ENCODE data around the gene C1orf141. TPM values are rescaled to one million over a fixed set of nuclear protein-coding genes. Genes with fewer than 3 reads are reported as not detected.

The C1orf141 gene
- total RNA-seq, 1 donor from 2014 or later: not detected

DNA sequence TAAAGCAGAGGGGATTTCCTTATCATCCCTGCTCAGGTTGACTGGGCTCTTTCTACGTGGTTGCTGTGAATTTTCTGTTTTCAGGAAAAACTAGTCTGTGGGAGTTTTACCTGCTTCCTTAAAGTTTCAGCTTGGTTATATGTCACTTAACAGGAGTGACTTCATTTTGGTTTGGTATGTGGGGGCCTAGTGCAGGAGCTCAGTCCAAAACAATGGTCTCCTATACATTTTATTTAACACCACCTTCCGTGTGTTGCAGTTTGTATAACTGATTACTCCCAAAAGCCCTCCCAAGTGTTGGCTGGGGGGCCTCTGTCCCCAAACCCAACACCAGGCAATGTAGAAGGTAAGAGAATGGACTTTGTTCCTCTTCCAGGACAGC, 36.8 kb upstream of the C1orf141 start:
- Histone ChIP-seq H3K4me1 (peaks cover 8% of the 10 kb centered on the region), H3K27ac (replicated peaks) (no peak overlapping the region), H3K36me3 (no peaks in the 10 kb centered on the region), H3K27me3 (ENCODE audit: low read depth) (no peaks in the 10 kb centered on the region), H3K9me3 (replicated peaks) (no peaks in the 10 kb centered on the region), H3K4me3 (no peak overlapping the region)
- TF ChIP-seq, protein P1, sequence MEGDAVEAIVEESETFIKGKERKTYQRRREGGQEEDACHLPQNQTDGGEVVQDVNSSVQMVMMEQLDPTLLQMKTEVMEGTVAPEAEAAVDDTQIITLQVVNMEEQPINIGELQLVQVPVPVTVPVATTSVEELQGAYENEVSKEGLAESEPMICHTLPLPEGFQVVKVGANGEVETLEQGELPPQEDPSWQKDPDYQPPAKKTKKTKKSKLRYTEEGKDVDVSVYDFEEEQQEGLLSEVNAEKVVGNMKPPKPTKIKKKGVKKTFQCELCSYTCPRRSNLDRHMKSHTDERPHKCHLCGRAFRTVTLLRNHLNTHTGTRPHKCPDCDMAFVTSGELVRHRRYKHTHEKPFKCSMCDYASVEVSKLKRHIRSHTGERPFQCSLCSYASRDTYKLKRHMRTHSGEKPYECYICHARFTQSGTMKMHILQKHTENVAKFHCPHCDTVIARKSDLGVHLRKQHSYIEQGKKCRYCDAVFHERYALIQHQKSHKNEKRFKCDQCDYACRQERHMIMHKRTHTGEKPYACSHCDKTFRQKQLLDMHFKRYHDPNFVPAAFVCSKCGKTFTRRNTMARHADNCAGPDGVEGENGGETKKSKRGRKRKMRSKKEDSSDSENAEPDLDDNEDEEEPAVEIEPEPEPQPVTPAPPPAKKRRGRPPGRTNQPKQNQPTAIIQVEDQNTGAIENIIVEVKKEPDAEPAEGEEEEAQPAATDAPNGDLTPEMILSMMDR (IDR thresholded peaks at IDR 0.05; ENCODE audit: borderline replicate concordance): no peak
- DNase-seq: no peak
- intact Hi-C loops (cut with micrococcal nuclease): no loop called here

DNA sequence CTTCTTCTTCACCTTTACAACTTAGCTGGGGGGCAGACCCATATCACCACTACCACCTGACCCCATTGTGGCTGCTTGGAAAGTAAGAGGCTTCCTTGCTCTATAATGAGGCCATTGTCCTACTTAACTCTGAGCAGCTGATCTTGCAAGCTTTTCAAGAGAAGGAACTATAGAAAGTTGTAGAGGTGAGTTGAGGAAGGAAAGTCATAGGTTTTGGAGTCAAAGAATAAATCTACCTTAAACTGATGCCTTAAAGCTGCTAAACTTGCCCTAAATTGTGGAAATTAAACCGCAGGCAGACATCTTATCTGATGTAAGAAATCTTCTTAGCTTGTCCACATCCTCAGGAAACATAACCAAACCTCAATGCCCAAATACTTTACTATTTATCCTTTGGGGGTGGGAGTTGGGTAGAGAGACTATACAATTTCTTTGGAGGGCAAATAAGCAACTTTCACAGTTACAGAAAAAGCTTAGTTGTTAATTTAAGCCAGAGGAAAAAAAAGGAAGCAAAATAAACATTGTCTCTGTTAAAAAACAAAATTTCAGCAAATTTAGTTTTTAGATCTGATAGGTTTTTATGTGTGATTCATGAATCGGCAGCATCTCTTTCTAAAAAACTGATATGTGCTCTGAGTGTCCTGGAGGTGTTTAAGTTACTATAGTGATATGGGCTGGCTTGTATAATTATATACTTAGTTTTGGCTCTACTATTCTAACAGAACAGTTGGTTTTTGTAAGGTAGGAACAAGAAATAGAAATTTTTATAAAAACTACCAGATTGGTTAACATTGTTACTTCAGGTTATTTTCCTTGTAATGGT, 36.2 kb upstream of the C1orf141 start:
- no peak for DNase-seq
- intact Hi-C loops (cut with micrococcal nuclease): no loop called here
- Histone ChIP-seq H3K4me1 (peaks cover 8% of the 10 kb centered on the region), H3K27me3 (ENCODE audit: low read depth) (no peaks in the 10 kb centered on the region), H3K9me3 (replicated peaks) (no peaks in the 10 kb centered on the region), H3K4me3 (no peak overlapping the region), H3K36me3 (no peaks in the 10 kb centered on the region), H3K27ac (replicated peaks) (no peak overlapping the region)
- TF ChIP-seq, protein P1 (IDR thresholded peaks at IDR 0.05; ENCODE audit: borderline replicate concordance): no peak

GRCh38 chr1:67169932-67170331, 35.2 kb upstream of the C1orf141 start:
- H3K4me3 ChIP-seq: no peak overlapping the region
- H3K27ac ChIP-seq (replicated peaks): no peak overlapping the region
- H3K36me3 ChIP-seq: no peaks in the 10 kb centered on the region
- TF ChIP-seq, protein P1 (IDR thresholded peaks at IDR 0.05; ENCODE audit: borderline replicate concordance): no peak
- intact Hi-C loops (cut with micrococcal nuclease): no loop called here
- peaks cover 8% of the 10 kb centered on the region for H3K4me1 ChIP-seq
- no peaks in the 10 kb centered on the region for H3K9me3 ChIP-seq (replicated peaks)
- no peaks in the 10 kb centered on the region for H3K27me3 ChIP-seq (ENCODE audit: low read depth)
- no peak for DNase-seq

DNA sequence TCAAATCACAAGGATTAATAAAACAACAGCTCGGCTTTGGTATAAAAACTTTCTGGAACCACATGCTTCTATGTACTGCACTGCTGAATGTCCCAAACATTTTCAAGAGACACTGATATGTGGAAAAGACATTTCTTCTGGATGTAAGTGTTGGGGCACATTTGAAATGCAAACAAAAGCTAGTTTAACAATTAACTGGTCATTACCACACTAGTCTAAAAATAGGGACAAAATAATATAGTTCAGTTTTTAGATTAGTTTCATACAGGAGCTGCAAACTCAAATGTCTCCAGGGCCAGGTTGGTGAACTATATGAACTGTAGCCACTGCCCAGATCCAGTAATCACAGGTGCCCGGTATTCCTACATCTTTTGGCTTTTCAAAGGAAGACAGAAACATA, 34.7 kb upstream of the C1orf141 start:
- no peak overlapping the region for H3K27ac ChIP-seq (replicated peaks)
- H3K4me3 ChIP-seq: no peak overlapping the region
- no peaks in the 10 kb centered on the region for H3K36me3 ChIP-seq
- H3K27me3 ChIP-seq (ENCODE audit: low read depth): no peaks in the 10 kb centered on the region
- no peaks in the 10 kb centered on the region for H3K9me3 ChIP-seq (replicated peaks)
- no peak for DNase-seq
- TF ChIP-seq, protein P1 (IDR thresholded peaks at IDR 0.05; ENCODE audit: borderline replicate concordance): no peak
- peaks cover 8% of the 10 kb centered on the region for H3K4me1 ChIP-seq
- intact Hi-C loops (cut with micrococcal nuclease): no loop called here

GRCh38 chr1:67166196-67166595, 31.4 kb upstream of the C1orf141 start, which contains the start of gene IL23R:
Gene IL23R (plus strand): TSS chr1:67166454. CDS start chr1:67168121, 1,667 bp downstream.
- Histone ChIP-seq H3K36me3 (no peaks in the 10 kb centered on the region), H3K4me1 (peaks cover 8% of the 10 kb centered on the region), H3K27ac (replicated peaks) (peak within 1 kb of the TSS; percentile 14), H3K9me3 (replicated peaks) (no peaks in the 10 kb centered on the region), H3K27me3 (ENCODE audit: low read depth) (no peaks in the 10 kb centered on the region), H3K4me3 (no peak within 1 kb of the TSS)
- TF ChIP-seq, protein P1 (IDR thresholded peaks at IDR 0.05; ENCODE audit: borderline replicate concordance): no peak
- intact Hi-C loops (cut with micrococcal nuclease): no loop called here
- peak; percentile 22 for DNase-seq

Data from left ventricle myocardium inferior (tissue), 1 donor.